Small intestine (tissue), 7 donors: ENCODE results near the gene TLE5. TPM values are rescaled to one million over a fixed set of nuclear protein-coding genes. Genes with fewer than 3 reads are reported as not detected.
"Not testable (repeated sequence)": the region's sequence is repeated elsewhere in the genome, so short reads cannot be mapped to it uniquely, and the experiment has no call there.

Experiments used
- DNase-seq, 2 donors: peaks; one replicate each; pipeline versions ENCODE4 v3.0.0 to v3.0.0-alpha.2; 2013
- FAIRE-seq: peaks from 2 replicates; lab custom pipeline; 2012; peaks lifted over from hg19 to GRCh38; lab: Jason Lieb, UNC
- H3K27ac ChIP-seq, 3 donors: one replicate each; pipeline ENCODE4 v1.5.1; 2013; ENCODE audit warnings: low read length in 2 of 3, mild to moderate bottlenecking in 2 of 3, control low read depth in 1 of 3, inconsistent platforms in 1 of 3, low read depth in 1 of 3, moderate library complexity in 1 of 3
- H3K27me3 ChIP-seq, 3 donors: one replicate each; pipeline ENCODE4 v1.6.1; 2013; ENCODE audit warnings: low read length in 3 of 3, inconsistent platforms in 1 of 3; ENCODE audit not compliant: control insufficient read depth in 3 of 3, insufficient read depth in 3 of 3
- H3K36me3 ChIP-seq, 3 donors: one replicate each; pipeline ENCODE4 v1.6.1; 2013; ENCODE audit warnings: low read length in 3 of 3, inconsistent platforms in 1 of 3, low read depth in 1 of 3, mild to moderate bottlenecking in 1 of 3, moderate library complexity in 1 of 3; ENCODE audit not compliant: control insufficient read depth in 3 of 3, insufficient read depth in 2 of 3
- H3K4me1 ChIP-seq, 3 donors: one replicate each; pipeline ENCODE4 v1.6.1; 2013; ENCODE audit warnings: low read length in 2 of 3, inconsistent platforms in 1 of 3, low read depth in 1 of 3, mild to moderate bottlenecking in 1 of 3, moderate library complexity in 1 of 3; ENCODE audit not compliant: control insufficient read depth in 3 of 3, insufficient read depth in 2 of 3
- H3K4me3 ChIP-seq, 3 donors: one replicate each; pipeline ENCODE4 v1.5.1; 2013; ENCODE audit warnings: low read length in 3 of 3, control low read depth in 1 of 3, inconsistent platforms in 1 of 3, low read depth in 1 of 3, mild to moderate bottlenecking in 1 of 3, moderate library complexity in 1 of 3
- H3K9me3 ChIP-seq, 2 donors: one replicate each; pipeline ENCODE4 v1.6.1; 2013; ENCODE audit warnings: low read depth in 1 of 2, low read length in 1 of 2; ENCODE audit not compliant: control insufficient read depth in 2 of 2, insufficient read depth in 1 of 2
- WGBS, 3 donors: extraction: QIAGEN DNeasy Blood & Tissue Kit; methylation state at CpG; one replicate each; pipeline ENCODE4 v1.1.7; 2013; 5-methylcytosine and 5-hydroxymethylcytosine counted together
- polyA plus RNA-seq, 4 donors: library from polyadenylated mRNA; stranded (reverse) in 3 of 4; unstranded in 1 of 4; fragments of 200-250 nt in 3 of 4; fragments of 120-200 nt in 1 of 4; gene quantifications; one replicate each; pipeline versions ENCODE4 v1.2.1 to v1.2.3, GENCODE V29; 2013
- donor health status: healthy with polysubstance abuse.
- donor health status: control.
- donor health status: control.
- donor health status: Bipolar disorder and iron deficiency.
- donor health status: healthy.

Gene TLE5
- polyA plus RNA-seq, 4 donors, result 308 to 488 (median 351) TPM

DNA sequence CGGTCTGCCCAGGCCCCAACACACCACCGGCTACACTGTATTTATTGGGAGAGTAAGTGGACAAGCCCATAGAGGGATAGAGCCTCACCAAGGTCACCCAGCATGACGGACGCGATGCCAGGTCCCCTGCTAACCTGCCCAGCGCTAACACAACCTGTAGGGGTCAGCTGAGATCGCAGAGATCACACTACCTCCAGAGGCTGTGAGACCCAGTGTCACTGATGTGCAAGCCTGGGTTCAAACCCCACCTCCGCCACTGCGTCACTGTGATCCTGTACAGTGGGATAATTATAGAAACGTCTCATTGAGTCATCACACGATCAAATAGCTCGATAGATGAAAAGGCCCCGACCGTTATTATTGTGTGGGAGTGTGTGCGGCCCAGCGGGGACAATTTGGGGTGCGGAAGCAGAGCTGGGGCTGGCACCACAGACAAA lies 22.6 kb downstream of the TLE5 start:
- Histone ChIP-seq H3K27me3 (no peaks in the 10 kb centered on the region), H3K4me3 (no peak overlapping the region), H3K36me3 (no peaks in the 10 kb centered on the region), H3K27ac (no peak overlapping the region), H3K9me3 (no peaks in the 10 kb centered on the region), H3K4me1 (peaks cover 0 to 17% (median 0%) of the 10 kb centered on the region in 3 donors)
- DNase-seq, result peak in 1 of 2 donors; percentile 29
- no peak for FAIRE-seq
- 28 to 70% (median 42%) methylated on average over 17 of the region's 17 CpGs for WGBS, 3 donors

DNA sequence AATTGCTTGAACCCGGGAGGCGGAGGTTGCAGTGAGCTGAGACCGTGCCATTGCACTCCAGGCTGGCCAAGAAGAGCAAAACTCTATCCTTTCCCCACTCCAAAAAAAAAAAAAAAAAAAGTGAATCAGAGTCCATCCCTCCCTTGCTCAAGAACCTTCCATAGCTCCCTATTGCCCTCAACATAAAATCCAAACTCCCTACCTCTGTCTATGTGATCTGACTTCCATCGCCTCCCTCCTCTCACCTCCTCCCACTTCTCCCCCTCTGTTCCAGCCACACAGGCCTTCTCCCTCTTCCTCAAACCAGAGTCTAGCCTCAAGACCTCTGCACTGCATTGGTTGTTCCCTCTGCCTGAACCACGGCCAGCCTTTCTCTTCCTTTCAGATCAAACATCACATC lies 23.2 kb downstream of the TLE5 start:
- H3K27me3 ChIP-seq, result no peaks in the 10 kb centered on the region
- no peaks in the 10 kb centered on the region for H3K36me3 ChIP-seq
- no peak overlapping the region for H3K4me3 ChIP-seq
- no peak for FAIRE-seq
- H3K9me3 ChIP-seq, result no peaks in the 10 kb centered on the region
- no peak for DNase-seq
- peaks cover 0 to 22% (median 0%) of the 10 kb centered on the region in 3 donors for H3K4me1 ChIP-seq
- H3K27ac ChIP-seq, result no peak overlapping the region
- WGBS, 3 donors, result 79 to 85% (median 82%) methylated on average over 5 of the region's 5 CpGs

DNA sequence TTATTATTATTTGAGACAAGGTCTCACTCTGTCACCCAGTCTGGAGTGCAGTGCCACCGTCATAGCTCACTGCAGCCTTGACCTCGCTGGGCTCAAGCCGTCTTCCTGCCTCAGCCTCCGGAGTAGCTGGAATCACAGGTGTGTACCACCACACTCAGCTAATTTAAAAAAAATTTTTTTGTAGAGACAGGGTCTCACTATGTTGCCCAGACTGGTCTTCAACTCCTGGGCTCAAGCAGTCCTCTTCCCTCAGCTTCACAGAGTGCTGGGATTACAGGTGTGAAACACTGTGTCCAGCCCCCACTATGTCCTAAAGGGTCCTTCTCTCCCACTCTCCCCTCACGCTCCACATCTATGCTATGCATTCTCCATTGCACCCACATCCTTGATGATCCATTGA lies 24.1 kb downstream of the TLE5 start:
- DNase-seq (no peak), FAIRE-seq (no peak)
- WGBS, 3 donors, result 66 to 83% (median 66%) methylated on average over 5 of the region's 5 CpGs
- Histone ChIP-seq H3K27me3 (no peaks in the 10 kb centered on the region), H3K4me3 (no peak overlapping the region), H3K4me1 (peaks cover 0 to 28% (median 0%) of the 10 kb centered on the region in 3 donors), H3K9me3 (no peaks in the 10 kb centered on the region), H3K27ac (no peak overlapping the region), H3K36me3 (no peaks in the 10 kb centered on the region)

DNA sequence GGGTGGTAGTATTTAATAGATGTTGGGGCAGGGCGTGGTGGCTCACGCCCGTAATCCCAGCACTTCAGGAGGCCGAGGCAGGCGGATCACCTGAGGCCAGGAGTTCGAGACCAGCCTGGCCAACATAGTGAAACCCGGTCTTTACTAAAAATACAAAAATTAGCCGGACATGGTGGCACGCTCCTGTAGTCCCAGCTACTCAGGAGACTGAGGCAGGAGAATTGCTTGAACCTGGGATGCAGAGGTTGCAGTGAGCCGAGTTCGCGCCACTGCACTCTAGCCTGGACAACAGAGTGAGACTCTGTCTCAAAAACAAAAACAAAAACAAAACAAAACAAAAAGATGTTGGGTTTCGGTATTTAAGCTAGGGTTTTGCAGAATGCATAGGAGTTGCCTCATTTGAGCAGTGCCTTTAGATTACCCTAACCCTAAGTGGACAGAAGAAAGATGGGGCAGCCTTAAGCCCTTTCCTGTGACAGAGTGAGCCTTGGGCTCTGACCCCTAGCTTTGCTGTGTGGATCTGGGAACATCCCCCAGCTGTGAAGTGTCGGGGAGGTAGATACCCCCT lies 25.2 kb downstream of the TLE5 start:
- Histone ChIP-seq H3K4me1 (peaks cover 0 to 28% (median 0%) of the 10 kb centered on the region in 3 donors), H3K27ac (peak overlapping the region in 1 of 3 donors; percentile 86)
- not testable (repeated sequence) for H3K27me3 ChIP-seq, DNase-seq, FAIRE-seq, H3K4me3 ChIP-seq, H3K9me3 ChIP-seq, H3K36me3 ChIP-seq
- WGBS, 3 donors, result 53 to 68% (median 67%) methylated on average over 14 of the region's 14 CpGs

DNA sequence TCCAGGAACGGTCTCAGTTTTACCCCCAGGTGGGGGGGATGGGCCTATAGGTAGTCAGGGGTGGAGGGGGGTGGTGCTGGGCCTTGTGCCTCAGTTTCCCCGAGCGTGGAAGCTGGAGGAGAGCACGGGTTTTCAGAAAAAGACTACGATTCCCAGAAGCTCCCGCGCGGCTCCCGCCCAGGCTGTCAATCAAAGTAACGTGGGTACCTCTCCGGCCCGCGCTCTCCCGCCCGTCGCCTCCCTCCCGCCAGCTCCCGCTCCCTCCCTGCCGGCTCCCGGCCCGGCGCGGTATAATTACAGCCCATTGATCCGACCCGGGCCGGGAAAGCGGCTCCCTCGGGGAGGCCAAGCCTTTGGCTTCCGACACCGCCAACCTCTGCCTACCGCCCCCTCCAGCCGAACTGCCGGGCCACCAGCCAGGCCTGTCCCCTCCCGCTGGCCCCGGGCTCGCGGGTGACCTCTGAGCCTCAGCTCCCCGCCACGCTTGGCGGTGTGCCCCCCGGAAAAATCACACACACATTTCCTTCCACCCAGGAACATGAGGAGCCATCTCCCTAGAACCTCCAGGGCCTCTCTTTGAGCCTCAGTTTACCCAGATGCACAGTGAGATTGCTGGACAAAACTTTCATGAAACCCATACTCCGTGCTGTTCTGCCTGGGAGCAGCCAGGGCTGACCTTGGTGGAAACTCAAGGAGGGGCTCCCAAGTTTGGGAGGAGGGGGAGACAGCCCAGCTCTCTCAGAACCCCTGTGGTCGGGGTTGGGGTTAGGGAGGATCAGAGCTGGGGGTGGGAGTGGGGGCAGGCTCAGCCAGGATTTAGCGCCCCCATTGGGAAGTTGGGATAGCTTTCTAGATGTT lies 25.9 kb downstream of the TLE5 start:
- Histone ChIP-seq H3K36me3 (no peaks in the 10 kb centered on the region), H3K9me3 (no peaks in the 10 kb centered on the region), H3K27ac (peak overlapping the region; percentile 76 to 94 (median 86)), H3K27me3 (peaks cover 0 to 2% (median 0%) of the 10 kb centered on the region in 3 donors), H3K4me3 (peak overlapping the region; percentile 41 to 55 (median 51)), H3K4me1 (peaks cover 0 to 28% (median 0%) of the 10 kb centered on the region in 3 donors)
- 0 to 1% (median 1%) methylated on average over 32 to 44 of the region's 44 CpGs for WGBS, 3 donors
- DNase-seq (peak; percentile 93 to 97), FAIRE-seq (no peak)

DNA sequence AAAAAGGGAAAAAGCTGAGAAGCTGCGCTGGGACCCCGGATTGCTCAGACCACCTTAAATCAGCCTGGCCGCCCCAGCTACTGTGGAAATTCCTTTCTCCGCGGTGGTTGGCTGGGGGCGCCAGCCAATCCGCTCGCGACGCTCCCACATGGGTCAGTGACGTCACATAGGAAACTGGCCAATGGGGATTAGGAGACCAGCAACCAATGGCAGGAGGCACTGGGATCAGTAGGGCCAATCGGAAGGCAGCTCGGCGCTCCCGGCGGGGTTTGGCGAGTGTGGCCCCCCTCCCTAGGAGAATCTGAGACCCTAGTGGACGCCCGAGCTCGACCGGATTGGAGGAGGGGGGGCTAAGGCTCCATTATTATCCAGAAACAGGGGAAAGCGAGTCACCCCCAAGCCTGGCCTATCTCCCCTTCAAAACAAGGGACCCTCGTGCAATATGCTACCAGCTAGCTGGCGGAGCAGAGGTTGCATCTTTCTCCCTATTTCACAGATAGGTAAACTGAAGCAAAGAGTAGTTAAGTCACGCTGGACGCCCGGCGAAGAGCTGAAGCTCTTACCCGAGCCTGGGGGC lies 26.7 kb downstream of the TLE5 start:
- WGBS, 3 donors, result 0 to 1% (median 1%) methylated on average over 26 to 29 of the region's 29 CpGs
- Histone ChIP-seq H3K27ac (peak overlapping the region; percentile 76 to 94 (median 86)), H3K4me3 (peak overlapping the region; percentile 51 to 55 (median 53)), H3K4me1 (peaks cover 0 to 28% (median 0%) of the 10 kb centered on the region in 3 donors), H3K9me3 (no peaks in the 10 kb centered on the region), H3K27me3 (peaks cover 0 to 2% (median 0%) of the 10 kb centered on the region in 3 donors), H3K36me3 (no peaks in the 10 kb centered on the region)
- DNase-seq (peak; percentile 99), FAIRE-seq (no peak)

DNA sequence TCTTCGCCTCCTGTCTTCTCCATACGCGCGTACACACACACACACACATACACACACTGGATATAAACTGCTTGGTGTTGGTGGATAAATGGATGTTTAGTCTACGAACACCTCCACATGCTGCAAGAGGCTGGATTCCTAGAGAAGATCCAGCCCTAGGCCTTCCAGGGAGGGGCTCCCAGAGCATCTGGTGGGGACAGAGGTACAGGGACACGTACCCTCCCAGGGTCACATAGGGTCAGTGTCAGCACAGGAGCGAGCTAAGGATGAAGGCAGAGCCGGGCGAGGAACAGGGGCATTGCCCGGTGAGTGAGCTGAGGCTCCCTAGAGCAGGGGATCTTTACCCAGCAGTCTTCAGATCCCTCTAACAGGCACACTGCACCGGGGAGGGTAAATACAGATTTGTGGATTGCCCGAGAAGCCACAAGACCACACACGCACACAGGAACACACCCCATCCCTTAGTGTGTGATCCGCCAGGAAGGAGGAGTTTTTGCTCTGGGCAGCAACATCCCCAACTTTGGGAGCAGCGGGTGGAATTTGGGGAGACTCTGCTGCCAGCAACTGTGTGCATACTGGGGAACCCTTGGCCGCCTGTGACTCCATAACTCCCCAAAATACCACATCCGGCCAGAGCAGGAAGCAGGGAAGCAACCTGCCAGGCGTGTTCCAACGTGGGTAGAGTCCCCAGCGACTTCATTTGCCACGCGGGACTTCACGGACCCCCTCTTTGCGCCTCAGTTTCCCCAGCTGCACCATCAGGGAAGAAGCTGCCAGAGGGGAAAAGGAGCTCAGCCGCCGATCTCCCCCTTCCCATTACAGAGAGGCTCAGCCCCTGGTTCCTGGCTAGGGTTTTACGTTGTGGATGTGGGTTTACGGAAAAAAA lies 27.4 kb downstream of the TLE5 start:
- peak overlapping the region; percentile 38 to 53 (median 48) for H3K4me3 ChIP-seq
- peaks cover 0 to 7% (median 4%) of the 10 kb centered on the region in 3 donors for H3K27me3 ChIP-seq
- no peaks in the 10 kb centered on the region for H3K9me3 ChIP-seq
- DNase-seq (peak; percentile 48 to 64), FAIRE-seq (no peak)
- peaks cover 0 to 28% (median 0%) of the 10 kb centered on the region in 3 donors for H3K4me1 ChIP-seq
- H3K27ac ChIP-seq, result peak overlapping the region; percentile 4 to 90 (median 59)
- no peaks in the 10 kb centered on the region for H3K36me3 ChIP-seq
- WGBS, 3 donors, result 2 to 8% (median 3%) methylated on average over 27 to 28 of the region's 28 CpGs

DNA sequence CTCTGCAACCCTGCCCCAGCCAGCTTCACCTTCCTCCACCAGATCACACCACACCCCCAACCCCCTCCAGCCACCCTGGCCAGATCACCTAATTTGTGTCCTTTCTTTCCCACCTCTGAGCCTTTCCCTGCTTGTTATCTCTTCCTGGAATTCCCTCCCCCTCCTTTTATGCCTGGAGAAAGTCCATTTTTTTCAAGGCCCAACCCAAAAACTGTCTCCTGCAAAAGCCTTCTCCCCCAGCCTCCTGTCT lies 28.0 kb downstream of the TLE5 start:
- Histone ChIP-seq H3K36me3 (no peaks in the 10 kb centered on the region), H3K4me1 (peaks cover 0 to 33% (median 0%) of the 10 kb centered on the region in 3 donors), H3K4me3 (no peak overlapping the region), H3K27me3 (peaks cover 4 to 12% (median 4%) of the 10 kb centered on the region in 3 donors), H3K27ac (peak overlapping the region in 1 of 3 donors; percentile 59), H3K9me3 (no peaks in the 10 kb centered on the region)
- no peak for FAIRE-seq
- peak in 1 of 2 donors; percentile 27 for DNase-seq
